GM19467 (cell line): Measurements from ENCODE around the gene OLFML2B.

Experiments
- ATAC-seq: cut with Tn5 transposase; IDR thresholded peaks from one replicate; pipeline ENCODE4 v1.9.1; 2021; ENCODE audit warnings: mild to moderate bottlenecking, moderate library complexity; ENCODE audit not compliant: unreplicated experiment

OLFML2B gene

DNA sequence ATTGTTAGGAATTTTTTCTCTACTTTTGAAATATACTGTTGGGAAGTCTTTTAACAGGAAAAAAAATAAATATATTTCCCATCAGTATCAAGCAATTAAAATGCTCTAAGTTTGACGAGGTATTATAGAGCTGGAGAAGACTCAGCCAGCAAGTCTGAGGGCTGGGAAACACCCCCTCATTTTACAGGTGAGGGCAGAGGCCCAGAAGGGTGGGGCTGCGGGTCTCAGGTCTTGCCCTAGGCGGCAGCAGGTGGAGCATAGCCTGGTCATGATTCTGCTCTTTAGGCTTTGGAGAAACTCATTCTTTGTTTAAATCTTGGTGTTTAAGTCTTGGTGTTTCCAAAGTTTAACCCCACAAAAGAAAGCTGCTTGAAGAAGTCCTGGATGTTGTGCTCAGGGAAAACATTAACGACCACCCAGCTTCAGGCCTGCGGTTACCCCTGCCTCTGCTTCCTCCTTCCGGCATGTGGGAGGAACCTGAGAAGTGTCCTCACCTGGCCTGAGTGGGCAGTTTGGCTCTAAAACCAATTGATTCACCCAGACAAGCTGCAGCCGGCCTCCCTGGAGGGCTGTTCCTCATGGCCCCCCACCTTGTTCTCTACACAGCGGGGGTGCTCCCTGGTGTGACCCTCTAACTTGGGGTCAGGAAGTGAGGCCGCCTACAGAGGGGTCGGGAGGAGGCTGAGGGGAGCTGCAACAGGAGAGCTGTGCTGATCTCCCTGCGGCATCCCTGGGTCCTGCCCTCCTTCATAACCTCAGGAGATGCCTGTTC lies 41.7 kb downstream of the OLFML2B start:
- ATAC-seq = no peak

DNA sequence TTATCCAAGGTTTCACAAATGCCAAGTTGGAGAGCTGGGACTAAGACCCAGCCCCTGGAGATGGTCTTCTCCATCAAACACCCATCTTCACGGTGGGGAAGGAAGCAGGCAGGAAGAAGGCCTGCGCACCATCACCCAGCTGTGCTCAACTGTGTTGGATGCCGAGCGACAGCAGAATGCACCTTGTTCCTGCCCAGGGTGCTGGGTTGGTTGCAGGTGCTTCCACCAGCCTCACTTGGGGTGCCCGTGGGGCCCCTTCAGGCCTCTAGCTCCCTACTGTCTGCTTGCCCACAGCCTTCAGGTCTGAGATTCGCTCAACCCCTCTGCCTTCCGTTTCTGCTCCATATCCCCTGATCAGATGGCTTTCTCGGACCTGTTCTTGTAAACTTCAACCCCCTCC lies 42.5 kb downstream of the OLFML2B start:
- no peak for ATAC-seq

DNA sequence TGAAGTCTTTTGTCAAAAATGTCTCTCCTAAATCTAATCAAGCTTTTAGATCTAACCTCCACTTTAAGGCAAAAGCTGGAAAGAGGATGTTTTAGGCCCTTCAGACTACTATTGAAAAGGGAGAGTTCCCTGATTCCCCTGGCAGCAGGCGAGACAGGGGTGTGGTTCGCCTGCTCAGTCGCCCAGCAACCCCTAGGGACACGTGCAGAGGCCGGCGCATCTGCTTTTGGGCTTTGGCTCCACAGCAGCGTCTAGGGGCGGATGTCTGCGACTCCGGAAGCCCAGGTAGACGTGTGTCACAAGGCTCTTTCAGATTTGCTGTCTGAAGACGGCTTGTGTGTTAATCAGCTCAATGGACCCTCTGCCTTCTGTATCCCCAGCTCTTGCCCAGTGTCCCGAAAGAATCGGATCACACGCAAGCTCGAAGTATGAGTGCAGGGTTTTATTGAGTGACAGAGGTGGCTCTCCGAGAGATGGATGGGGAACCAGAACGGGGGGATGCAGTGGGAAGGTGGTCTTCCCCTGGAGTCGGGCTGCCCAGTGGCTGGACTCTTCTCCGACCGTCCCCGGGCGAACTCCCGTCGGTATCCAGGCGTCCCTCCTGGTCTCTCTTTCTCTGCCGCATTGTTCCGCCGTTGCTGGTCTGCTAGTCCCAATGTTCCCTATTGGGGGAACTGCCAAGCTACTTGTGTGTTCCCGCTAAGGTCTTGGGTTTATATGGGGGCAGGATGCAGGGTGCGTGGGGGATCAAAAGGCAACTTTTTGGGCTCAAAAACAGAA lies 45.5 kb downstream of the OLFML2B start:
- ATAC-seq = no peak

DNA sequence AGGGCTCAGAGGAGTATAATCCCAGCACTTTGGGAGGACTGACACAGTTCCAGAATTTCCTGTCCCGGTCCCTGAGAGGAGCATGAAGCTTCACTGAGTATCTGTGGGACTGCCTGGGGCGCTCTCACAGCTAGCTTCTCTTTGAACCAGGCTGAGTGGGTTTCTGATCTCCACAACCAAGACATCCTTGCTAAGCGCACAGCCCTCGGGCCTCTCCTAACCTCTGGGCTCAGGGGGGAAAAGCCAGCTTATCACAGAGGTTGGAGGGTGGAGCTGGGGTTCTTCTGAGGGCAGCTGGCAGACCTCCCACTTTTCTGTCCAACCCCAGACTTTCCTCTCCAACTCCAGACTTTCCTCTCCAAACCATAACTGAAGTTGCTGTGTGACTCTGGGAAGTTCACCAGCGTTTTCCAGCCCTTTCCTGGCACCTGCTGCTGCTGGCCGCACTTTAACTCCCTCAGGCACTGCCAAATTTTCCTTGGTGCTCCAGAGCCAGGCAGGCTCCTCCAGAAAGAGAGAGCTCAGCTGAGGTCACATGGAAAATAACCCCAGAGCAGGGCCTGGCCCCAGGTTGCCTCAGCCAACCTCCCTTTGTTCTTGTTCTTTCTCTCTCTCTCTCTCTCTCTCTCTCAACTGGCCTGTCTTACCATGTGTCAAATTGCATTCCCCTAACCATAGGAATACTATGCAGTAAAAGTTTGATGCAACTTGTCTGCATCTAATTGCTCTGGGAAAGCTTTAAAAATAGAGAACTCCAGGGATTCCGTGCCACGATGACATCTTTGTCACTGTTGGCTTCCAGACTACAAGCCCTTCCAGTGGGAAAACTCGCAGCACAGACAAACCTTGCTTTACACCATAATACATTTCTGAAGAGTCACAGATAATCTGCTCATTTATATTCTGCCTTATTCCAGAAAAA lies 49.5 kb downstream of the OLFML2B start:
- no peak for ATAC-seq

DNA sequence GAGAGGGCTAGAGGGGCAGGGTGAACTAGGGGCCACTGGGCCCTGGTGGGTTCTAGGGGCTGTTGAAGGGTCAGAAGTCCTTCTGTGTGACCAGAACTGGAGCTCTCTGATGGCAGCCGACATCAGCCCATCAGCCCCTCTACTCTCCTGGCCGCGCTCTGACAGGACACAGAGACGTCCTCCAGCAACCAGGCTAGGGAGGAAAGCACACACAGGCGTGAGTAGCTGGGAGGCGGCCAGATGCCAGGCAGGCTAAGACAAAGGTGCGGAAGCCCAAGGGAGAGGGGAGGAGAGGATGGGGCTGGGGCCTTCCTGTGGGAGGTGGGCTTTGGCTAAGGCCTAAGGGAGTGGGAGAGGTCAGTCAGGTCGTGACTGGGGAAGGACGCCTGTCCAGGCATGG lies 50.8 kb downstream of the OLFML2B start:
- ATAC-seq = no peak

DNA sequence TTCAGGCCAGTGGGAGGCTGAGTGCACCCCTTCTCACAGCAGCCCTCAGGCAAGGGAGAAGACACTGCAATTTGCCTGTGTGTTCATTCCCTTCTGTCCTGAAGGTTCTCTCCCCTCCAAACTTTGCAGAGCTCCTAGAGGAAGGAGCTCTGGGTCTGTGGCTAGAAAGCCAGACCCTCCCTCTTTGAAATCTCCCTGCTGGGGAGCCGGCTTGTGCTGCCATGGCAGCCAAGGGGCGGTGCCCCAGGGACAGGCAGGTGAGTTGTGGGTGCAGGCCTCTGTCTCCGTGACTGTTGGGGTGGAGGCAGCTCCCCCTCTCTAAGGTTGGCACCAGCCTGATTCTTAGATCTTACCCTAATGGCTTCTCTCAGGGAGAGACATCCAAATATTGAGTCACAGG lies 53.0 kb downstream of the OLFML2B start:
- no peak for ATAC-seq

DNA sequence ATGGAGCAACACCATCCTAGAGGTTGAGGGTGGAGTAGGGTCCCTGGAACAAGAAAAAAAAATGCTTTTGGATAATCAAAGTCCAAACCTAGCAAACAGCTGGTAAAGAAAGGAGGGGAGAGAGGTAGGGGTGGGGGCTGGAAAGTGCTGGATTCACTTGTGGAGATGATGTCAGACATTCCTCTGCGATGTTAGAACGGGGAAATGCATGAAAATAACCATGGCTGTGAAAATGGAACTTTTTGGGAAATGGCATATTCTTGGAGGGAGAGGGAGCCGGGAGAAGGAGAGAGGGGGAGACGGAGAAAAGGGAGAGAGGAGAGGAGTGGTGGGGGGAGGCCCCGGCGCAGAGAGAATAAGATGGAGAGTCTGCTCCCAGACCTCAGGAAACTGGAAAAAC lies 53.6 kb downstream of the OLFML2B start:
- ATAC-seq = no peak

DNA sequence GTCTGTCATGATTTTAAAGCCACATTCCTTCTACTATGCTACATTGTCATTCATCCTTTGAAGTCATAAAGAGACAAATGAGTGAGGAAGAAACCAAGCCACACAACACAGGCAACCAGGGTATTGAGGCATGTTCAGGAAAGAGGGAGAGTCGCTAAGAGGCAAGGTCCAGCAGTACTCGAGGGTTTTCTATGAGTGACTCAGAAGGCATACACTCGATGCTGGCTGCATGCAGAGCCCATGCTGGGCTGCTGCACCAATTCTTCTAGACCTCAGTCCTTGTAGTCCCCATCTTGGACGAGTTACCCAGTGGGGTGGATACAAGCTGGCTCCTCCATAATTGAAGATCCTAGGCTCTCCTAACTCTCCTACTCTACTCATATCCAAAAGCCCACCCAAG lies 57.6 kb downstream of the OLFML2B start:
- ATAC-seq = no peak

DNA sequence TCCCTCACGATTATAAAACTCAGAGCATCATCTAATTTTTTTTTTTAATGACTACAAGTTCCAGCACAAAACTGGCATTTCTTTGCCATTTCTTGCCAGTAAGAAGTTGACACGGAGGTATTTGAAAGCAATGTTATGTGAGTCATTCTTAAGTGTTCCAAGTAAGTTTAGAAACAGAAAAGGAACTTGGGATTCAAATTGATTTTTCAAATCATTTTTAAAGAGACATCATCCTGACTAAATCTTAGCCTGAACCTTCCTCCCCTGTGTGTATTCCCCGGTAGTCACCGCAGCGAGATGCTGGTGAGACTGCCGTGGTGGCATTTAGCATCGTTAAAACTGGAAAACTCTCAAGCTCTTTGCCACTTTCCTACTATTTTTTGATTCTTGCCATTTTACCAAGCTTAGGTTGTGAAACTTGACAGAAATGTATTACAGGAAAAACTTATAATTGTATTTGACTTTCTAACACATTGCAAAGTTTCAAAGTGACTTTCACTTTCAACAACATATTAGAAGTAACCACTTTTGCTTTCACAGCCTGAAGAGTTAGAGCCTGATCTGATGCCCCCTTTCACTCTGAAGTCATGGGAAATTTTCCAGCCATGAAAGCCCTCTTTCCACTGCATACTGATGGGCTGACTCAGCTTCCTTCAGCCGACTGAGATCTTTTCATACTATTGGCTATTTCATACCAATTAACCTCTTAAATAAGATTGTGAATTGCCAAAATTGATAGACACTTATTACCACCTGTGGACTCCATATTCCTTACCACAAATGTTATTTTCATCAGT lies 61.4 kb downstream of the OLFML2B start:
- ATAC-seq = peak; percentile 88

DNA sequence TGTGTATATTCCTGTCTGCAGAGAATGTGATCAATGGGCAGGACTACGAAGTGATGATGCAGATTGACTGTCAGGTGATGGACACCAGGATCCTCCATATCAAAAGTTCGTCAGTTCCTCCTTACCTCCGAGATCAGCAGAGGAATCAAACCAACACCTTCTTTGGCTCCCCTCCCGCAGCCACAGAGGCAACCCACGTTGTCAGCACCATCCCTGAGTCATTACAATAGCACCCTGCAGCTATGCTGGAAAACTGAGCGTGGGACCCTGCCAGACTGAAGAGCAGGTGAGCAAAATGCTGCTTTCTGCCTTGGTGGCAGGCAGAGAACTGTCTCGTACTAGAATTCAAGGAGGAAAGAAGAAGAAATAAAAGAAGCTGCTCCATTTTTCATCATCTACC lies 65.2 kb downstream of the OLFML2B start:
- ATAC-seq = no peak

DNA sequence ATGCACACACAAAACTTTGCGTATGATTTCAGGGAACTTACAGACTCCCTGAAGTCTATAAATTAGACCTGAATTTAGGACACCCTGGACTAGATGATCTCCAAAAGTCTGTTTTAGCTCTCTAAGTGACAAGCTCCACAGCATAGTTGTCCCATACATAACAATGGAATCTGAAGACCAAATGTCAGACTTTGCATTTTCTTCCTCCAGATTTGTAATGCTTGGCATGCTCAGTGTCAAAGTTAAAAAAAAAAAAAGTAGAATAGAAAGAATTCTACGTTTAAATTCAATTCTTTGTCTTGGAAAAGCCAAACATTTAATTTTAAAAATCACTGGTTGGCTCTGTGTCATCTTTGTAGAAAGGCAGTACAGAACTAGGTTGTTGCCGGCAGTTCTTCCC lies 66.7 kb downstream of the OLFML2B start:
- ATAC-seq = no peak

DNA sequence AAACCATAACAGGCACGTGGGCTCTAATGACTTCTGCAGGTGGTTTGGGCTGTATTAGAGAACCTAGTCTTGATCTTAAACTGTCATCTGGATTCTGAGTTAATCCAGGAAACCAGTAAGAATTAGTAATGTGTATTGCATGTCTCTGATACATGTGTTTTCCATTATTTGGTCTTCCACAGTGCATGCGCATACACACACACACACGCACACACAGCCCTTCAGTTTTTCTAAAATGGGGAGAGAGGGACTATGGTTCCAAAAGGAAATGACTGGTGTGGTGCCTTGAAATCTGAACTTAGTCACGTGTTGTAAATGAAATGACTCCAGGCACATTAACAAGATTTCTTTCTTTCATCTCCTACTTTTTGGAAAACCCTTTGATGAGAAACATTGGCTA lies 67.6 kb downstream of the OLFML2B start:
- ATAC-seq = no peak

DNA sequence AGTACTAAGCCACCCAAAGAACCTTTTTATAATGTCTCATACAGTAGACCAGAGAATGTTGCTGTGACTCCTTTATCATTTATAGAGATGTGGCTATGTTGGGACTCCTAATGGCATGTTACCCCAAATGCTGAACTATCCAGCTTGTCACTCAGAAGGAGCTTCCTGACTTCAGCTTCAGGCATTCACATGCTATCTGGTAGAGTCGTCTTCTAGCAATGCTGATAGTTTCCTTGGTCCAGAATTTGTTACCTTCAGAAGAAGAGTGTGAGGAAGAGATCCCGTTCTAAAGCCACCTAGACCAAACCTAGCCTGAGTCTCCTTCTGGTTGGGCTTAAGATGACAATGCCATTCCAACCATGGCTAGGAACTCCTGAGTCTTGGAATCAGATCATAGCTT lies 68.1 kb downstream of the OLFML2B start:
- ATAC-seq = no peak

DNA sequence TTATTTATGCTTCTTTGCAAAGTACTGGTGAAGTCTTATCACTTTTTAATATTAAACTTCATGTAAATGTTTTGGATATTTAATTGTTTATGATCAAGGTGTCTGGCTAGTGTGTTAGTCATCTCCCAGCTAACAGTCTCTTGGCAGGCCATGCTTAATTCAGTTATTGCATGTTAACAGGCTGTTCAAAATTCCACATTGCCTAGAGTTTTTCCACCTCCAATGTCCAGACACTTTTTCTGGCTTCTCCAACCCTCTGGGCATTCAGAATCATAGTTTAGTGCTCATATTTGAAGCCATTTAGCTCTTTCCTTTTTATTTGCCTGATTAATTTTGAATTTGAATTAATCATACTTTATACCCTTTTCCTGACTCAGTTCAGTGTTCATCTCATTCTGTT lies 69.2 kb downstream of the OLFML2B start:
- ATAC-seq = no peak

DNA sequence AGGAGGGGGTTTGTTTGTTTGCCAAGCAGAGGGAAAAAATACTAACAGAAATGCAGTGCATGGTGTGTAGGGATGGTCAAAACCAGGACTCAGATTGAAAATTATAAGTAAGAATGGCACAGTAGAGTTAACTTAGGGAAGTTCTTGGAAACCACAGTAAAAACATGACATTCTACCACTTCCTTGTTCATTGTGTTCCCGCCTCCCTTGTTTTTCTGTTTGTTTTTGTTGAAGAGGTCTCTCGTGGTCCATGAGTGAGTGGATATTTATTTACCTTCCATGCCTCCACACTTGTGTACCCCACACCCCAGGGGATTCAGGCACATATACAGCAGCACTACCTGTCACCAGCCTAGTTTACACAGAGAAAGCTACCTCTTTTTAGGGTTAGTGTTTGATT lies 69.6 kb downstream of the OLFML2B start:
- ATAC-seq = no peak

DNA sequence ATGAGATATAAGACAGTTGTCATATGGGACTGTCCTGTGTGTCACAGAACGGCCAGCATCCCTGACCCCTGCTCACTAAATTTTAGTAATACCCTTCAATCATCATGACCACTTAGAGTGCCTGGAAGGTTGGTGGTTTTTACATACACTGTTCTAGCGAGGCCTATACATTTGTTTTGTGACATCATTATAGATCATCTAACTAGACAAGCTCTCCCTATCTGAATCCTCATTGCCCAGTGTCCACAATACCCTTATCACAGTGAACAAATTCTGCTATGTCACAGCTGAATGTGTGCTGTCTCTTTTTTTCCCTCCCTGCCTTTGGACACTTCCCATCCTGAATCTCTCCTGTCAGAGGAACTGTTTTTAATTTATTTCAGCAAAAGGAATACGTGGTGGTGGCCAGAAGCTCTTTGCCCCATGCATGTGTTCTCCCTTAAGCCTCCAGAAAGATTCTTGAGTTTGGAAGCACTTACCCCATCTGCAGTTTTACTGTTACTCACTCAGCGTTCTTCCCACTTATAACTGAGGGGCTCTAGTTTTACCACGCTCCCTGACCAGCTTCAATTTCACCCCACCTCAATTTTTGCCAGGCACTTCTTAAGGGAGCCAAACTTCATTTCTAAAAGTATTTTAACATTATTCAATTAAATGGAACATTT lies 70.3 kb downstream of the OLFML2B start:
- no peak for ATAC-seq

DNA sequence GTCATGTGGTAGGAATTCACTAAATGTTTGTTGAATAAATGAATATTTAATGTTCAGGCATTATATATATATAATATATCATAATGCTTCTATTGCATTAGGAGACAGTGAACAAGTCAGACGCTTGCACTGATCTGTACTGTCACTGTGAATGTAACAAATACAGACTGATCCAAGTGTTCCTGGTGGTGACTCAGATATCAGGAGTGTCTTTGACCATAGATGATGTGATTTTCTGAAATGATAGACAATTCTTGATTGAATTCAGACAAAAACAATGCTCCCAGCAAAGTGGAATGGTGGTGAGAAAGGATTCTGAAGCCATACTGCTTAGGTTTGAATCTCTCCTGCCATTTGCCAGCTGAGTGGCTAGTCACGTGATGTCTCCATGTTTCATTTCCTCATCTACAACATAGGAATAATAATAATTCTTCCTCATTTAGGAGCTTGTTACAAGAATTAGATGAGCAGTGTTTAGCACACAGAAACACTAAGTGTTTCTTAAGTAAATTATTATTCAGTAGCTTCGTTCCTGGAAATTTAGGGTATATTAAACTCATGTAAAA lies 71.0 kb downstream of the OLFML2B start:
- ATAC-seq = no peak

DNA sequence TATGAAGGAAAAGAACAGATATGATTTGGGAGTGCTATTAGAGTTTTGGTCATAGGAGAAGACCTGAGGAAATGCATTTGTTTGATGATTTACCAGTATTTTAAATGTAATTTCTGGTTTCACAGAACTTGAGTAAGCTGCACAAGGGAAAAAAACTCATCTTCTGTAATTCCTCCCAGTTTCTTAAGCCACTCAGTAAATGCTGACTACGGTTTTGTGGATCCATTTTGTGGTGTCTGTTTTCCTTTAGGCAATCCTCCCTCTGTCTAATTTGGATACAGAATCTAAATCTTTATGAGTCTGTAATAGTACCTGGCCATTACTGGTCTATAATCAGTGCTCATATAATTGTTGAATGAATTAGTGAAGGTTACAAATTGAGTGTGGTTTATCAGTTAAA lies 72.0 kb downstream of the OLFML2B start:
- no peak for ATAC-seq

DNA sequence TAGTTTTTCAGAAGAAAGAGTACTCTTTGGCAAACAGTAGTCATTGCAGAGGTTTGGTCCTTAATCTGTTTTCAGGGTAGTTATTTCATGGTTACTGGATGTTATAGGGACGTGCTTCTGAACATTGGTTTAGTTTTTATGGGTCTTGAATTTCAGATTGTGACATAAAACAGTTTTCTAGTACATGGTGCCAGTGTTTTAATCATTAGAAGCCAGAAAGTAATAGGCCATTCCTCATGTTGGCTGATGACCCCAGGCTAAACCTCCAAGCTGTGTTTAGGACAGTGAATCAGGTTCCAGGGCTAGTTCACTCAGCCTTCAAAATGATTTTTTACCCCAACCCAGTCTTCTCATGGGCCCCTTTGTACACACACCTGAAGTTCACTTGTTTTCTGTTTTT lies 73.3 kb downstream of the OLFML2B start:
- no peak for ATAC-seq

DNA sequence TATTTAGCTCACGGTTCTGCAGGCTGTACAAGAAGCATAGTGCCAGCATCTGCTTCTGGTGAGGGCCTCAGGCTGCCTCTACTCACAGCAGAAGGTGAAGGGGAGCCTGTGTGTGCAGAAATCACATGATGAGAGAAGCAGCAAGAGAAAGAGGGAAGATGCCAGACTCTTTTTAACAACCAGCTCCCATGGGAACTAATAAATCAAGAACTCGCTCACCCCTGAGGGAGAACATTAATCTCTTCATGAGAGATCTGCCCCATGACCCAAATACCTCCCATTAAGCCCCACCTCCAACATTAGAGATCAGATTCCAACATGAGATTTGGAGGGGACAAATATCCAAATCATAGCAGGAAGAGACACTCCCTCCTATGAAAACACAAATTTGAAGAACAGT lies 74.1 kb downstream of the OLFML2B start:
- no peak for ATAC-seq
